DMS79 treated with DMSO at 0.1 percent for 48 hours (cell line): ENCODE data around the gene ERCC3.
"Not testable (repeated sequence)": the region's sequence is repeated elsewhere in the genome, so short reads cannot be mapped to it uniquely, and the experiment has no call there.

Experiments used
- DNase-seq: peaks from one replicate; lab custom pipeline; 2025; lab: John Stamatoyannopoulos, UW

Gene ERCC3

DNA sequence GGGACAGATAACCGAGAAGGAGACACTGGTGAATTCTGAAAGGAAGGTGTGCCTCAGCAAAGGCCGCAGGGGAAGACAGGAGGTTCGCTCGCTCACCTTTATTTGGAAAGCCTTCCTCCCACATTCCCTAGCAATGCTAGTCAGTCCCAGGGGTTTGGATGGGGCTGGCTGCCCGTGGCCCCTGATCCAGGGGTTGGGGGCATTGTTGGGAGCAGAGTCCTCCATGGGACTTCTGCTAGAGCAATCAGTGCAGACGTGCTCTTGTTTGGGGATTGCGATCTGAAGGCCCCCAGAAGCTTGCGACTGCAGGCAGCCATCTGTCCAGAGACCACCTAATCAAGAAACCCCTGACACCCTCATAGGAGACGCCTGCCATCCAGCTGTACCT lies 67.8 kb downstream of the ERCC3 start:
- DNase-seq: no peak

DNA sequence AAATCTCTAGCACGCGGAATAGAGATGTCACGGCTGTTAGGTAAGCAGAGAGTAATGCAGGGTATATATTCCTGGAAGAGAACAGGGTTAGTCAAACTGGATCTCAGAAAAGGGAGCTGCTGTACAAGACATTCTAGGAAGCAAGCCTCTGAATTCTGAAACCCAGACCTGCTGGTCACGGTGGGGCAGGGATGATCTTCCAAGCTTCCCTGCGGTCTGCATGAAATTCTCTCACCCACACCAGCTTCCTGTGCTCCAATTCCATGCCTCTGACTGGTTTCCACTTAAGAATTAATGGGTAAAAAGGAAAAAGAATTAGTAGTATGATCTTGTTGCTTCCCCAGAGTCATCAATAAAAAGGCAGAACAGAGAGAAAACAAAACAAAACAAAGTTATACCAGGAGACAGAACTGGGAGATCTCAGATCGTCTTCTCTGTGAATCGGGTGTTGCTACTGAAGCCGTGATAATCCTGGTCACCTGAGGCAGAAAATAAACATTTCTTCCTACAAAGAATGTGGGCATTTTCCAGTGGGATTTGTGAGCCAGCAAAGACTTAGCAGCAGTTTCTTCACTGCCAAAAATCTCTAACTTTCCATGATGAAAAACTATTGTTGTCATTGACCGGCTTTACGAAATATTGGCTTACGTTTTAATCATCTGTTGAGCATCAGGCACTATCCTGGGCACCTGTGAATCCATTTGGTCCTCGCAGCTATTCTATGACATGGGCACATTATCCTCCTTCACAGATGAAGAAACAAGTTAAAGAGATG lies 68.6 kb downstream of the ERCC3 start:
- no peak for DNase-seq

GRCh38 chr2:127224135-127224534 lies 69.8 kb downstream of the ERCC3 start:
- not testable (repeated sequence) for DNase-seq

DNA sequence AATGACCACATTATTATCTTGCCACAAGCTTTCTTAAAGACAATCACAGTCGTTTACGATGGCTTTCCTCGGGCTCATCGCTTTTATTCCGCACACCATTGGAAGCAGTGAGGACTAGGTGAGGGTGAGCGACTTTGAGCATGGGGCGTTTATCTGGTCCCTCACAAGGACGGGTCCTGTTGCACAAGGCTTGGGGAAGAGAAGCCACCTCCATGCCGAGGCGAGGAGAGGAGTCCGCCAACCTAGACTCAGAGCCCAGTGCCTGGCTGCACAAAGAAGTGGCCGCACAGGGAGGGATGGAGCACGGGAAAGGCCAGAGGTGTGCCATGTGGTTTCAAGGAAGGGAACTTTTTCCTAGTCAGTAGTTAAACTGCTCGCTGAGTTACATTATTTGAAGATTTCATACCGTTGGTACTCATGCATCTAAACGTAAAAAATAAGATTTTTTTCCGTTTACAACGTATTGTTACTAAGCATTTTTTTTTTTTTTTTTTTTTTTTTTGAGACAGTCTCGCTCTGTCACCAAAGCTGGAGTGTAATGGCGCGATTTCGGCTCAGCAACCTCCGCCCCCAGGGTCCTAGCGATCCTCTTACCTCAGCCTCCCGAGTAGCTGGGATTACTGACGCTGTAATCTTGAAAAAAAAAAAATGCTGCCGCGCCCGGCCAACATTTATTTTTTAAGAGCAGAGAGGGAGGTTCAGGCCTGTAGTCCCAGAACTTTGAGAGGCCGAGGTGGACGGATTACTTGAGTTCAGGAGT lies 73.0 kb downstream of the ERCC3 start:
- DNase-seq: no peak

- DNase-seq: no peak
These were observed 73.7 kb downstream of the ERCC3 start, which contains the start of gene CYP27C1 for GRCh38 chr2:127220102-127220767. CYP27C1 (minus strand) TSS chr2:127220299; CDS start chr2:127220270, 29 bp downstream.

- DNase-seq: no peak
These were observed 74.5 kb downstream of the ERCC3 start for GRCh38 chr2:127219171-127220070.

- no peak for DNase-seq
These were observed 75.2 kb downstream of the ERCC3 start for GRCh38 chr2:127218812-127219170.

GRCh38 chr2:127217470-127218325 lies 76.2 kb downstream of the ERCC3 start:
- no peak for DNase-seq

DNA sequence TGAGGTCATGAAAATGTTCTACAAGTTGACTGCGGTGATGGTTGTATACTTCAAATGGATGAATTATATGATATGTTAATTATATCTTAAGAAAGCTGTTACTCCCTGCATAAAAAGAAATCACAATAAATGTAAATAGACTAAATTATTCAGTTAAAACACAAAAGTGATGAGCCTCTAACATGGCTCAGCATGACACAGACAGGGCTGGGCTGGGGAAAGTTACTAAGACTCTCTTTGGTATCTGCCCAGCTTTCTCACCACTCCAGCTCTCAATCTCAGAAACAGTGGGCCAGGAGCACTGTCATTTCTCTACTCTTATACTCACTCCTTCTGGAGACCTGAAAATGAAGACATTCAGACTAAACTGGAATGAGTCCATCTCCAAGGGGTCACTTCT lies 77.4 kb downstream of the ERCC3 start:
- no peak for DNase-seq

DNA sequence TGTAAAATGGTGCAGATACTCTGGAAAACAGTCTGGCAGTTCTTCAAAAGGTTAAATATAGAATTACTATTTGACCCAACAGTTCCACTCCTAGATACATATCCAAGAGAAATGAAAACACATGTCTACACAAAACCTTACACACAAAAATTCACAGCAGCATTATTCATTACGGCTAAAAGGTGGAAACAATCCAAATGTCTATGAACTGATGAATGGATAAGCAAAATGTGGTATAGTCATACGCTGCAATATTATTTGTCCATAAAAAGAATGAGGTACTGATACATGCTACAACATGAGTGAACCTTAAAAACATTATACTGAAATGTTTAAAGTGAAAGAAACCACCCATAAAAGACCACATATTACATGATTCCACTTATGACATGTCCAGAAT lies 77.8 kb downstream of the ERCC3 start:
- DNase-seq: no peak

DNA sequence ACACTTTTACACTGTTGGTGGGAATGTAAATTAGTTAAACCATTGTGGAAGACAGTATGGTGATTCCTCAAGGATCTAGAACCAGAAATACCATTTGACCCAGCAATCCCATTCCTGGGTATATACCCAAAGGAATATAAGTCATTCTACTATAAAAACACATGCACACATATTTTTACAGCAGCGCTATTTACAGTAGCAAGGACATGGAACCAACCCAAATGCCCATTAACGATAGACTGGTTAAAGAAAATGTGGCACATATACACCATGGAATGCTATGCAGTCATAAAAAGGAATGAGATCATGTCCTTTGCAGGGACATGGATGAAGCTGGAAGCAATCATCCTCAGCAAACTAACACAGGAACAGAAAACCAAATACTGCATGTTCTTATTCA lies 79.7 kb downstream of the ERCC3 start:
- DNase-seq: not testable (repeated sequence)

- no peak for DNase-seq
These were observed 85.6 kb downstream of the ERCC3 start for GRCh38 chr2:127208313-127208712.
